ENCODE results near the gene AOPEP. TPM values are rescaled to one million over a fixed set of nuclear protein-coding genes. Genes with fewer than 3 reads are reported as not detected.

AOPEP gene
- total and polyA plus RNA-seq, 2 of the 13 experiments (the other 11 are each of a cell fraction or from before 2014, with no cell fraction given): 22.2 to 41.6 TPM

- no peak overlapping the region for H2AFZ ChIP-seq (ENCODE audit: low read length)
- H3K36me3 ChIP-seq (replicated peaks in 1 of 2; ENCODE audit: control insufficient read depth in 1 of 2, insufficient read depth in 2 of 2, low read length in 2 of 2): peaks cover 1 to 10% of the 10 kb centered on the region in 2 experiments; a peak in 1 of 5 replicates
- H3K4me2 ChIP-seq (ENCODE audit: low read depth, low read length): no peak overlapping the region
- H3K79me2 ChIP-seq (ENCODE audit: insufficient read depth, low read length): no peaks in the 10 kb centered on the region
- intact Hi-C loops (cut with micrococcal nuclease; ENCODE audit: unreplicated experiment) (no loop called here), in situ Hi-C loops (cut with HindIII; ENCODE audit: extremely low pct_ligation_motif_present, low pct_unique_long_range_greater_than_20kb) (no loop called here)
- no peaks in the 10 kb centered on the region for H4K20me1 ChIP-seq (ENCODE audit: insufficient read depth, low read length)
- no peak overlapping the region for H3K4me3 ChIP-seq (replicated peaks in 1 of 3; ENCODE audit: insufficient read depth in 1 of 3, low read depth in 2 of 3, low read length in 3 of 3)
- WGBS (ENCODE audit: low lambda C conversion rate): 100% methylated on average over 1 of the region's 1 CpG
- no peaks in the 10 kb centered on the region for H3K27me3 ChIP-seq (ENCODE audit: control insufficient read depth in 1 of 2, insufficient read depth in 2 of 2, low read length in 2 of 2)
- ATAC-seq (no peak), FAIRE-seq (no peak), DNase-seq (ENCODE audit: low spot score) (no peak)
- H3K9ac ChIP-seq (ENCODE audit: insufficient read depth, low read depth, low read length): no peak overlapping the region
- BruUV-seq (replicated peaks): no TSS peak
- ChIA-PET POLR2A (interaction anchor here (0.7 kb wide), 1 partner anchor 13 kb away, joined by 3 read pairs; no protein-coding TSS in a partner anchor), CTCF (ENCODE audit: low intra/inter-chr PET ratio, low total read pairs) (no interaction called here)
- no peaks in the 10 kb centered on the region for H3K9me3 ChIP-seq (ENCODE audit: low read length)
- H3K27ac ChIP-seq (ENCODE audit: extremely low read length, insufficient read depth, low read length): no peak overlapping the region
- H3K4me1 ChIP-seq (ENCODE audit: insufficient read depth, low read length): peaks cover 14% of the 10 kb centered on the region
- no peak for TF ChIP-seq ZKSCAN5 (CRISPR knock-in tag; IDR thresholded peaks at IDR 0.05)
- TF ChIP-seq, protein P1, sequence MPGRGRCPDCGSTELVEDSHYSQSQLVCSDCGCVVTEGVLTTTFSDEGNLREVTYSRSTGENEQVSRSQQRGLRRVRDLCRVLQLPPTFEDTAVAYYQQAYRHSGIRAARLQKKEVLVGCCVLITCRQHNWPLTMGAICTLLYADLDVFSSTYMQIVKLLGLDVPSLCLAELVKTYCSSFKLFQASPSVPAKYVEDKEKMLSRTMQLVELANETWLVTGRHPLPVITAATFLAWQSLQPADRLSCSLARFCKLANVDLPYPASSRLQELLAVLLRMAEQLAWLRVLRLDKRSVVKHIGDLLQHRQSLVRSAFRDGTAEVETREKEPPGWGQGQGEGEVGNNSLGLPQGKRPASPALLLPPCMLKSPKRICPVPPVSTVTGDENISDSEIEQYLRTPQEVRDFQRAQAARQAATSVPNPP (CRISPR knock-in tag; IDR thresholded peaks at IDR 0.05): no peak
- no peak for TF ChIP-seq ZNF768 (CRISPR knock-in tag; IDR thresholded peaks at IDR 0.05)
These were observed 86.9 kb downstream of the AOPEP start for GRCh38 chr9:94813379-94813778.

GRCh38 chr9:94817291-94818177 is 91.0 kb downstream of the AOPEP start:
- no peak for ATAC-seq
- WGBS (ENCODE audit: low lambda C conversion rate): 80% methylated on average over 6 of the region's 7 CpGs
- H3K27ac ChIP-seq (ENCODE audit: extremely low read length, insufficient read depth, low read length): no peak overlapping the region

More at GRCh38 chr9:94817291-94818177, 91.0 kb downstream of the AOPEP start:
- in situ Hi-C loops (cut with HindIII; ENCODE audit: extremely low pct_ligation_motif_present, low pct_unique_long_range_greater_than_20kb) (no loop called here), intact Hi-C loops (cut with micrococcal nuclease; ENCODE audit: unreplicated experiment) (no loop called here)
- FAIRE-seq (no peak), DNase-seq (ENCODE audit: low spot score) (no peak)
- Histone ChIP-seq H2AFZ (ENCODE audit: low read length) (no peak overlapping the region), H3K4me3 (replicated peaks in 1 of 3; ENCODE audit: insufficient read depth in 1 of 3, low read depth in 2 of 3, low read length in 3 of 3) (no peak overlapping the region), H3K4me2 (ENCODE audit: low read depth, low read length) (no peak overlapping the region), H3K79me2 (ENCODE audit: insufficient read depth, low read length) (no peaks in the 10 kb centered on the region), H3K9ac (ENCODE audit: insufficient read depth, low read depth, low read length) (no peak overlapping the region), H3K27me3 (ENCODE audit: control insufficient read depth in 1 of 2, insufficient read depth in 2 of 2, low read length in 2 of 2) (no peaks in the 10 kb centered on the region), H3K36me3 (replicated peaks in 1 of 2; ENCODE audit: control insufficient read depth in 1 of 2, insufficient read depth in 2 of 2, low read length in 2 of 2) (no peaks in the 10 kb centered on the region), H4K20me1 (ENCODE audit: insufficient read depth, low read length) (no peaks in the 10 kb centered on the region), H3K9me3 (ENCODE audit: low read length) (no peaks in the 10 kb centered on the region), H3K4me1 (ENCODE audit: insufficient read depth, low read length) (peaks cover 23% of the 10 kb centered on the region)
- no peak for TF ChIP-seq ZNF557 (CRISPR knock-in tag; IDR thresholded peaks at IDR 0.05)
- no peak for TF ChIP-seq ZNF790 (CRISPR knock-in tag; IDR thresholded peaks at IDR 0.05; ENCODE audit: borderline replicate concordance)
- ChIA-PET POLR2A (interaction anchor here (1.1 kb wide), 1 partner anchor 9 kb away, joined by 4 read pairs; no protein-coding TSS in a partner anchor), CTCF (ENCODE audit: low intra/inter-chr PET ratio, low total read pairs) (no interaction called here)
- BruUV-seq (replicated peaks): no TSS peak
